GM12872 (cell line): ENCODE results near the gene CCDC126.

Source experiments
- CTCF ChIP-seq: IDR thresholded peaks from 3 replicates; pipeline ENCODE4 v1.5.1; 2011; ENCODE audit warnings: low read depth, mild to moderate bottlenecking, low read length, moderate library complexity; ENCODE audit not compliant: insufficient read depth

Gene CCDC126

GRCh38 chr7:23597094-23598091 lies at the start of gene CCDC126:
CCDC126 (plus strand) TSS chr7:23597382; CDS start chr7:23611316, 13,934 bp downstream.
- no peak for TF ChIP-seq CTCF

- no peak for TF ChIP-seq CTCF
Measured at GRCh38 chr7:23547662-23548061, 49.5 kb upstream of the CCDC126 start.

- TF ChIP-seq CTCF, result no peak
Measured at GRCh38 chr7:23558303-23558702, 38.9 kb upstream of the CCDC126 start.

GRCh38 chr7:23570592-23571200 lies 26.5 kb upstream of the CCDC126 start:
- peak; percentile 87 for TF ChIP-seq CTCF

GRCh38 chr7:23586159-23586558 lies 11.0 kb upstream of the CCDC126 start:
- TF ChIP-seq CTCF, result no peak

GRCh38 chr7:23590529-23590928 lies 6.7 kb upstream of the CCDC126 start:
- no peak for TF ChIP-seq CTCF

GRCh38 chr7:23593706-23594105 lies 3.5 kb upstream of the CCDC126 start:
- no peak for TF ChIP-seq CTCF
